MM.1S (cell line): Measurements from ENCODE around the gene PPARD.

Source experiments
- CTCF ChIP-seq: fragments of 300-600 bp; sonication (generic); IDR thresholded peaks from 2 replicates; pipeline ENCODE4 v1.5.1; 2016; ENCODE audit warnings: antibody characterized with exemption, low read length, mixed read lengths
- EZH2phosphoT487 ChIP-seq: fragments of 300-600 bp; sonication (generic); IDR thresholded peaks from 2 replicates; pipeline ENCODE4 v1.6.1; 2018; ENCODE audit warnings: antibody characterized with exemption, low read length

- no peak for TF ChIP-seq CTCF
- no peak for TF ChIP-seq EZH2phosphoT487
These were observed 98.8 kb downstream of the PPARD start for GRCh38 chr6:35441205-35441604.
